HUES48 (cell line): Measurements from ENCODE around the gene MTCL3.

Experiments
- H3K27ac ChIP-seq: one replicate; pipeline ENCODE4 v1.7.0; 2013; ENCODE audit warnings: low read depth, low read length, inconsistent platforms
- H3K27me3 ChIP-seq: 2 replicates; pipeline ENCODE4 v1.6.1; 2013; ENCODE audit warnings: mild to moderate bottlenecking, low read length; ENCODE audit not compliant: control insufficient read depth, insufficient read depth
- H3K36me3 ChIP-seq: 2 replicates; pipeline ENCODE4 v1.6.1; 2013; ENCODE audit warnings: low read length; ENCODE audit not compliant: control insufficient read depth, insufficient read depth
- H3K4me1 ChIP-seq: 2 replicates; pipeline ENCODE4 v1.6.1; 2013; ENCODE audit warnings: mild to moderate bottlenecking, low read length; ENCODE audit not compliant: control insufficient read depth, insufficient read depth
- H3K4me3 ChIP-seq: 2 replicates; pipeline ENCODE4 v1.5.1; 2013; ENCODE audit warnings: mild to moderate bottlenecking, low read depth, low read length
- H3K9ac ChIP-seq: 2 replicates; pipeline ENCODE4 v1.6.1; 2013; ENCODE audit warnings: mild to moderate bottlenecking, low read depth, low read length, moderate library complexity
- H3K9me3 ChIP-seq: 2 replicates; pipeline ENCODE4 v1.6.1; 2013; ENCODE audit warnings: low read length; ENCODE audit not compliant: control insufficient read depth, insufficient read depth

MTCL3 gene

DNA sequence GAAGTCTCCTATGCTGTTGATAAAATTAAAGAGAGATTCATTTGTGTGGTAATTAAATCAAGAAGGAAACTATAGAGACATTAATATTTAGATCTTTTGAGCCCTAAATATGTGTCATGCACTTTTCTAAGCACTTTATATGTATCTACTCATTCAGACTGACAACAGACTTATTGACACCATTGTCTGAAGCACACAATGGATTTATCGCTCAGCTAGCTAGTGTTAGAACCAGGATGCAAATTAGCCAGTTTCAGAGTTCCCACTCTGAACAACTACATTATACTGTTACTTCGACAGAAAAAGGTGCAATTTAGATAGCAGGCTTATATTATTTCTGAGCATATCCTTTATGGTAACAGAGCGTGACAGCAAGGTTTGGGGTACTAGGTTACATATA, 32.2 kb downstream of the MTCL3 start:
- Histone ChIP-seq H3K9me3 (no peaks in the 10 kb centered on the region), H3K36me3 (peaks cover 7% of the 10 kb centered on the region), H3K4me3 (no peak overlapping the region), H3K4me1 (peaks cover 62% of the 10 kb centered on the region), H3K9ac (no peak overlapping the region), H3K27ac (no peak overlapping the region), H3K27me3 (no peaks in the 10 kb centered on the region)

DNA sequence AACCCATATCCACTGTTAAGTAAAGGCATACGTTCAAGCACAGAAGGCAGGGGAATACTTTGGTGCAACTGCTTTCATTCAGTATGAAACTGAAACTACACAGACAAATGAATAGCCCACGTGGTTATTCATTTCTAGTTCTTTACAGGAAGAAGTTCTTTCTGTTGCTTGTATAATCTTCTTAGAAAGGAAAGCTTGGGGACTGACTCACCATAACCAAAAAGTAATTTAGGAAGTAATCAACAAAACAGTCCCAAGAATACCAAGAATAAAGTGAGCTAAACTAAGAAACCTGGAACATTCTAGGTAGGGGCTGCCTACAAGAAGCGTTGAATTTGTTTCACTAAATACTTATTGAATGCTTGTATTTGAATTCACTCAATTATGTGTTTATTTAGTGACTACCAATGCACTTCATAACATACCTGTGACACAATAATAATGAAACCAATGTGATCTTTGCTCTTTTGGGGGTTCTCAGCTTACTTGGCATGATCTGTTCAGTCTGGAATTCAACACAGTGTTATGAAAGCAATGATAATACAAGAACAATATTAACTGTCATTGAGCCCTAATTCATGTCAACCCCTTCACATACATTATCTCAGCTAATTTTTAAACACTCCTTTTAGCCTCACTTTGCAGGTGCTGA, 34.8 kb downstream of the MTCL3 start:
- H3K4me1 ChIP-seq = peaks cover 74% of the 10 kb centered on the region
- H3K27me3 ChIP-seq = no peaks in the 10 kb centered on the region
- peak overlapping the region; percentile 64; the same call in 1 of the 2 replicates for H3K9ac ChIP-seq
- peak overlapping the region; percentile 91 for H3K27ac ChIP-seq
- H3K36me3 ChIP-seq = peaks cover 11% of the 10 kb centered on the region; the same call in 1 of the 2 replicates
- peak overlapping the region; percentile 47; the same call in 1 of the 2 replicates for H3K4me3 ChIP-seq
- no peaks in the 10 kb centered on the region for H3K9me3 ChIP-seq

DNA sequence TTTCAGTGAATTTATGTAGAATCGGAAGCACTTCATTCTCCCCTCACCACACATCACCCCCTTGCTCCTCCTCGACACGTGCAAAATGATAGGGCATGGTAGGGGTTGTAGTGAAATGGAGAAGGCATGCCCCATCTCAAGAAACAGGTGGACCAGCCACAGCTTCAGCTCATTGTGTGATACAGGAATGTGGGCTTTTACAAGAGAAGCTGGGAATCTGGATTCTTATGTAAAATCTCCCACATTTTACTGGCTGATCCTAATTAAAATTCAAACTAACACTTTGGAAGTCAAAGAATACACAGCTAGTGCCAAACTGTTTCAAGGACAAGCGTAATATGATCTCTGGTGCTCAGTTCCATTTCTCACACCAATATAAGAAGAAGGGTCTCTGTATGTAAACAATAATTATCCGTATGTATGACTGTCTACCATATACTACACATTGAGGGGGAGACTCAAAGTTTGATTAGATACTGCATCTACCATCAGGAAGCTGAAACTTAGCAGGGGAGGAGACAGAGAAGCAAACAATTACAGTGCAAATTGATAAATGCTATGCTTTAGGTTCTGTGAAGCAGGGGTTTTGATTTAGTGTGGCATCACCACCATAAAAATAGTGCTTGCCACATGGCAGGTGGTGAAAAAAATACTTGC, 35.6 kb downstream of the MTCL3 start:
- H3K9ac ChIP-seq = peak overlapping the region; percentile 64
- H3K4me3 ChIP-seq = peak overlapping the region; percentile 47
- H3K27me3 ChIP-seq = no peaks in the 10 kb centered on the region
- no peaks in the 10 kb centered on the region for H3K9me3 ChIP-seq
- peaks cover 15% of the 10 kb centered on the region; the same call in 1 of the 2 replicates for H3K36me3 ChIP-seq
- H3K27ac ChIP-seq = peak overlapping the region; percentile 91
- peaks cover 74% of the 10 kb centered on the region for H3K4me1 ChIP-seq

DNA sequence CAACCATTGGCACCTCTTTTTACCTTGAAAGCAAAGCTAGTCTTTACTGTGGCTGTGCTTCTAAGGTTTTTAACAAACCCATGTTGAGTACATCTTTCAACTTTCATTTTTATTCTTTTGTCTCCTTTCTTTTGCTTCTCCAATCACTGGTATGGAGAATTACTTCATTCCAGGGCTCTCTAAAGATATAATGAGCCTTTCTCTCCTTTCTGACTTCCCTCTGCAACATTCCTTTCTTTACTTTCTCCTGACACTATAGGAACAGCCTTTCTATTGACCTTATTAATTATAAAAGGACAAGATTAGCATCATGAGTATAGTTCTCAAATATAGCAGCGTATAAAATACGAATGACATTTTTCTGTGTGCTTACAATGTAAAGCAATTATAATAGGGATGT, 36.8 kb downstream of the MTCL3 start:
- Histone ChIP-seq H3K4me3 (no peak overlapping the region; the same call in 1 of the 2 replicates), H3K4me1 (peaks cover 65% of the 10 kb centered on the region), H3K27me3 (no peaks in the 10 kb centered on the region), H3K27ac (peak overlapping the region; percentile 91), H3K36me3 (peaks cover 22% of the 10 kb centered on the region), H3K9ac (no peak overlapping the region), H3K9me3 (no peaks in the 10 kb centered on the region)

- Histone ChIP-seq H3K27ac (peak overlapping the region; percentile 91), H3K9ac (no peak overlapping the region), H3K9me3 (no peaks in the 10 kb centered on the region), H3K4me3 (no peak overlapping the region), H3K4me1 (peaks cover 58% of the 10 kb centered on the region), H3K27me3 (no peaks in the 10 kb centered on the region), H3K36me3 (peaks cover 23% of the 10 kb centered on the region)
These were observed 37.5 kb downstream of the MTCL3 start for GRCh38 chr6:127481628-127482027.

DNA sequence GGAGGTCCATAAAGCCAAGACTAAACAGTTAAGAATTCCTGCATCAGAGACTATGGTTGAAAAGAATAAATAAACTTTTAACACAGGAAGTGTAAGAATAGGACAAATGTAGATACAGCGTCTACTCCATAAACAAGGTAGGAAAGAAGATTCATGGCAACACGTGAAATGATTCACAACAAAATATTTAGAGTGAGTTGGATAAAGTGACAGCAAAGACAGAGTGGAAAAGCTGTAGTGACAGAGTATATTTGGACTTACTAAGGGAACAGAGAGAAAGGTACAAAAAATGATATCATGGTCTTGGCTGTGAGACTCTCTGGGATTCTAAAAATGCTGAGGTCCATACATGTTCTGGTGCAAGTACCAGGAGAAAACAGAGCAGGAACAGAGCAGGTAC, 38.0 kb downstream of the MTCL3 start:
- no peak overlapping the region for H3K4me3 ChIP-seq
- peaks cover 52% of the 10 kb centered on the region for H3K4me1 ChIP-seq
- H3K27me3 ChIP-seq = no peaks in the 10 kb centered on the region
- no peak overlapping the region for H3K27ac ChIP-seq
- H3K36me3 ChIP-seq = peaks cover 28% of the 10 kb centered on the region
- no peaks in the 10 kb centered on the region for H3K9me3 ChIP-seq
- H3K9ac ChIP-seq = no peak overlapping the region

DNA sequence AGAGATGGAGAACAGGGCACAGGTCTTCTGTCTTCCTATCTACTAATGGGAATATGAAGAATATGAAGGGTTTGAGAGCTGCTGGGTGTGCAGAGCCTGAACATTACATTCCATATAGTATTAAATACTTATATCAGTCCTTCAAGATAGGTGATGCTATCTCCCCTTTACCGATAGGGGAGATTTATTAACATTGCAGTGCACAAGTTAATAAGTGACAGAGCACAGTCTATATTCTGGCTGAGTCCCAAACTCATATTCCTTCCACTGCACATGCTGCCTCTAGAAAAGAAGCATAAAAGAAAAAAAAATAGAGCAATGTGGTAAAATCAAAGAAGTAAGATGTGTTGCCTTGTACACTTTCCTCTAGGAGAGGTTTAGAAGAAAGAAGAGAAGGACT, 41.5 kb downstream of the MTCL3 start:
- Histone ChIP-seq H3K4me3 (no peak overlapping the region), H3K9me3 (no peaks in the 10 kb centered on the region), H3K27me3 (no peaks in the 10 kb centered on the region), H3K27ac (no peak overlapping the region), H3K4me1 (peaks cover 20% of the 10 kb centered on the region), H3K36me3 (peaks cover 53% of the 10 kb centered on the region), H3K9ac (no peak overlapping the region)

- Histone ChIP-seq H3K36me3 (peaks cover 48% of the 10 kb centered on the region), H3K27ac (no peak overlapping the region), H3K4me1 (peaks cover 4% of the 10 kb centered on the region), H3K9me3 (no peaks in the 10 kb centered on the region), H3K27me3 (no peaks in the 10 kb centered on the region), H3K9ac (no peak overlapping the region), H3K4me3 (no peak overlapping the region)
These were observed 43.3 kb downstream of the MTCL3 start for GRCh38 chr6:127475823-127476176.

GRCh38 chr6:127475135-127475822, 43.9 kb downstream of the MTCL3 start:
- no peaks in the 10 kb centered on the region for H3K27me3 ChIP-seq
- H3K27ac ChIP-seq = no peak overlapping the region
- H3K4me1 ChIP-seq = peaks cover 3% of the 10 kb centered on the region
- H3K9ac ChIP-seq = no peak overlapping the region
- H3K36me3 ChIP-seq = peaks cover 48% of the 10 kb centered on the region
- no peak overlapping the region for H3K4me3 ChIP-seq
- no peaks in the 10 kb centered on the region for H3K9me3 ChIP-seq

GRCh38 chr6:127471379-127472255, 47.5 kb downstream of the MTCL3 start:
- peaks cover 8% of the 10 kb centered on the region for H3K4me1 ChIP-seq
- no peaks in the 10 kb centered on the region for H3K27me3 ChIP-seq
- peaks cover 30% of the 10 kb centered on the region for H3K36me3 ChIP-seq
- no peaks in the 10 kb centered on the region for H3K9me3 ChIP-seq
- no peak overlapping the region for H3K27ac ChIP-seq
- no peak overlapping the region for H3K4me3 ChIP-seq
- H3K9ac ChIP-seq = no peak overlapping the region
